ENCODE measurements around the gene DGKI. TPM values are rescaled to one million over a fixed set of nuclear protein-coding genes. Genes with fewer than 3 reads are reported as not detected.

DGKI gene
- total and polyA plus RNA-seq, 2 donors (not counting 1 experiment from before 2014, with no cell fraction given), result 0.74 to 2.1 TPM

- no peak for DNase-seq (ENCODE audit: low read depth in 2 of 2)
- Histone ChIP-seq H2AFZ (ENCODE audit: low read length) (no peak overlapping the region), H3K4me3 (replicated peaks in 1 of 4; ENCODE audit: control extremely low read depth in 1 of 4, insufficient read depth in 1 of 4, low read depth in 3 of 4, low read length in 4 of 4) (no peak overlapping the region), H3K79me2 (ENCODE audit: control insufficient read depth, insufficient read depth, low read length) (no peaks in the 10 kb centered on the region), H3K9ac (ENCODE audit: insufficient read depth, low read length) (no peak overlapping the region), H3K36me3 (ENCODE audit: control insufficient read depth, insufficient read depth, low read length) (no peaks in the 10 kb centered on the region), H3K4me2 (ENCODE audit: extremely low read depth, insufficient read depth, low read length) (no peak overlapping the region), H3K9me3 (ENCODE audit: control insufficient read depth, insufficient read depth, low read depth, low read length) (no peaks in the 10 kb centered on the region), H4K20me1 (ENCODE audit: control insufficient read depth, extremely low read depth, insufficient read depth, low read length) (no peaks in the 10 kb centered on the region), H3K27ac (ENCODE audit: insufficient read depth, low read length) (no peak overlapping the region), H3K4me1 (ENCODE audit: control insufficient read depth, extremely low read depth, insufficient read depth, low read length) (no peaks in the 10 kb centered on the region), H3K27me3 (ENCODE audit: control insufficient read depth, insufficient read depth, low read length) (no peaks in the 10 kb centered on the region)
- TF ChIP-seq EZH2 (IDR thresholded peaks at IDR 0.05; ENCODE audit: low read length, missing control alignments) (no peak), CTCF (conservative IDR thresholded peaks at IDR 0.05 in 1 of 2, IDR thresholded peaks at IDR 0.05 in 1 of 2; ENCODE audit: low read depth in 1 of 2, low read length in 2 of 2) (no peak)
Measured at GRCh38 chr7:137523171-137523570, 323.6 kb downstream of the DGKI start.

- H3K4me1 ChIP-seq (ENCODE audit: control insufficient read depth, extremely low read depth, insufficient read depth, low read length), result no peaks in the 10 kb centered on the region
- no peak overlapping the region for H3K9ac ChIP-seq (ENCODE audit: insufficient read depth, low read length)
- H3K4me3 ChIP-seq (replicated peaks in 1 of 4; ENCODE audit: control extremely low read depth in 1 of 4, insufficient read depth in 1 of 4, low read depth in 3 of 4, low read length in 4 of 4), result no peak overlapping the region
- H2AFZ ChIP-seq (ENCODE audit: low read length), result no peak overlapping the region
- no peaks in the 10 kb centered on the region for H3K27me3 ChIP-seq (ENCODE audit: control insufficient read depth, insufficient read depth, low read length)
- no peaks in the 10 kb centered on the region for H4K20me1 ChIP-seq (ENCODE audit: control insufficient read depth, extremely low read depth, insufficient read depth, low read length)
- no peaks in the 10 kb centered on the region for H3K36me3 ChIP-seq (ENCODE audit: control insufficient read depth, insufficient read depth, low read length)
- no peaks in the 10 kb centered on the region for H3K79me2 ChIP-seq (ENCODE audit: control insufficient read depth, insufficient read depth, low read length)
- TF ChIP-seq CTCF (conservative IDR thresholded peaks at IDR 0.05 in 1 of 2, IDR thresholded peaks at IDR 0.05 in 1 of 2; ENCODE audit: low read depth in 1 of 2, low read length in 2 of 2) (no peak), EZH2 (IDR thresholded peaks at IDR 0.05; ENCODE audit: low read length, missing control alignments) (no peak)
- H3K27ac ChIP-seq (ENCODE audit: insufficient read depth, low read length), result no peak overlapping the region
- no peaks in the 10 kb centered on the region for H3K9me3 ChIP-seq (ENCODE audit: control insufficient read depth, insufficient read depth, low read depth, low read length)
- DNase-seq (ENCODE audit: low read depth in 2 of 2), result no peak
- H3K4me2 ChIP-seq (ENCODE audit: extremely low read depth, insufficient read depth, low read length), result no peak overlapping the region
Measured at GRCh38 chr7:137521451-137521850, 325.3 kb downstream of the DGKI start.

- H4K20me1 ChIP-seq (ENCODE audit: control insufficient read depth, extremely low read depth, insufficient read depth, low read length), result no peaks in the 10 kb centered on the region
- DNase-seq (ENCODE audit: low read depth in 2 of 2), result peak in 1 of 2 donors; percentile 67
- H3K27me3 ChIP-seq (ENCODE audit: control insufficient read depth, insufficient read depth, low read length), result no peaks in the 10 kb centered on the region
- no peaks in the 10 kb centered on the region for H3K9me3 ChIP-seq (ENCODE audit: control insufficient read depth, insufficient read depth, low read depth, low read length)
- H3K4me2 ChIP-seq (ENCODE audit: extremely low read depth, insufficient read depth, low read length), result no peak overlapping the region
- no peaks in the 10 kb centered on the region for H3K36me3 ChIP-seq (ENCODE audit: control insufficient read depth, insufficient read depth, low read length)
- H3K4me1 ChIP-seq (ENCODE audit: control insufficient read depth, extremely low read depth, insufficient read depth, low read length), result no peaks in the 10 kb centered on the region
- H3K27ac ChIP-seq (ENCODE audit: insufficient read depth, low read length), result no peak overlapping the region
- no peak overlapping the region for H3K9ac ChIP-seq (ENCODE audit: insufficient read depth, low read length)
- TF ChIP-seq EZH2 (IDR thresholded peaks at IDR 0.05; ENCODE audit: low read length, missing control alignments) (no peak), CTCF (conservative IDR thresholded peaks at IDR 0.05 in 1 of 2, IDR thresholded peaks at IDR 0.05 in 1 of 2; ENCODE audit: low read depth in 1 of 2, low read length in 2 of 2) (no peak)
- no peak overlapping the region for H2AFZ ChIP-seq (ENCODE audit: low read length)
- H3K79me2 ChIP-seq (ENCODE audit: control insufficient read depth, insufficient read depth, low read length), result no peaks in the 10 kb centered on the region
- H3K4me3 ChIP-seq (replicated peaks in 1 of 4; ENCODE audit: control extremely low read depth in 1 of 4, insufficient read depth in 1 of 4, low read depth in 3 of 4, low read length in 4 of 4), result no peak overlapping the region
Measured at GRCh38 chr7:137519947-137520346, 326.8 kb downstream of the DGKI start.
